Stimulated activated CD8-positive, alpha-beta memory T cell treated with anti-CD3 and anti-CD28 coated beads, Interleukin-15, amount 100 ng/mL, for 1 hour (primary cell): ENCODE results near the gene CAPN13.

Experiments used
- DNase-seq: peaks from one replicate; pipeline ENCODE4 v3.0.0-alpha.2; 2020; ENCODE audit warnings: low read depth

Gene CAPN13, protein sequence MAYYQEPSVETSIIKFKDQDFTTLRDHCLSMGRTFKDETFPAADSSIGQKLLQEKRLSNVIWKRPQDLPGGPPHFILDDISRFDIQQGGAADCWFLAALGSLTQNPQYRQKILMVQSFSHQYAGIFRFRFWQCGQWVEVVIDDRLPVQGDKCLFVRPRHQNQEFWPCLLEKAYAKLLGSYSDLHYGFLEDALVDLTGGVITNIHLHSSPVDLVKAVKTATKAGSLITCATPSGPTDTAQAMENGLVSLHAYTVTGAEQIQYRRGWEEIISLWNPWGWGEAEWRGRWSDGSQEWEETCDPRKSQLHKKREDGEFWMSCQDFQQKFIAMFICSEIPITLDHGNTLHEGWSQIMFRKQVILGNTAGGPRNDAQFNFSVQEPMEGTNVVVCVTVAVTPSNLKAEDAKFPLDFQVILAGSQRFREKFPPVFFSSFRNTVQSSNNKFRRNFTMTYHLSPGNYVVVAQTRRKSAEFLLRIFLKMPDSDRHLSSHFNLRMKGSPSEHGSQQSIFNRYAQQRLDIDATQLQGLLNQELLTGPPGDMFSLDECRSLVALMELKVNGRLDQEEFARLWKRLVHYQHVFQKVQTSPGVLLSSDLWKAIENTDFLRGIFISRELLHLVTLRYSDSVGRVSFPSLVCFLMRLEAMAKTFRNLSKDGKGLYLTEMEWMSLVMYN

DNA sequence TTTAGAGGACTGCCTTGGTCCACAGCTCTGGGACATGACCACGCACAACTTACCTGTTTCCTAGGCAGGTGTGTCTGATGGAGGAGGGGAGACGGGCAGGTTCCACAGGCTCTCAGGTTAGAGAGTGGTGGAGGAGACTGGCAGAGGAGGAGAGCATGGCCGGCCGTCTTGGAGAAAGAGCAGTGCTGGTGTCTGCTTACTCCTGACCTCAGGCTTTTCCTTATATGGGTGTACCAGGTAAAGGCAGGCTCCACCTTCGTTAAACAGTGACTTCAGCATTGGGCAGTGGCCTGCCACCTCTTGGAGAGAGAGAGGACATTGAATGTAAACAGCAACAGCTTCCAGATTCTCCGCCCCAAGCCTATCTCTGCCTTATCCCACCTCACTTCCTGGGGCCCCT, at the start of gene CAPN13:
Gene CAPN13 (minus strand): TSS at position 198 of the 400 bp plus-strand sequence. CDS start 20,121 bp downstream, outside the sequence.
- DNase-seq: no peak

DNA sequence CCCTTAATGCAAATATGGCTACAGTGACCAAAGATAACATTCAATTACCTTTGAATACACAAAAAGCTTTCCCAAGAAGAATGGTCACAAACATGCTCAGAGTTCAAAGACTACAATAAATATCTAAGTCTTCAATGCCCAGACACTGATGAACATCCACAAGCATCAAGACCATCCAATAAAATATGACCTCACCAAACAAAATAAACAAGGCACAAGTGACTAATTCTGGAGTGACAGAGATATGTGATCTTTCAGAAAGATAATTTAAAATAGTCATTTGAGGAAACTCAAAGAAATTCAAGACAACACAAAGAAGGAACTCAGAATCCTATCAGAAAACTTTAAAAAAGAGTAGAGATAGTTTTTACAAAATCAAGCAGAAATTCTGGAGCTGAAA, 40.6 kb upstream of the CAPN13 start:
- DNase-seq: no peak

DNA sequence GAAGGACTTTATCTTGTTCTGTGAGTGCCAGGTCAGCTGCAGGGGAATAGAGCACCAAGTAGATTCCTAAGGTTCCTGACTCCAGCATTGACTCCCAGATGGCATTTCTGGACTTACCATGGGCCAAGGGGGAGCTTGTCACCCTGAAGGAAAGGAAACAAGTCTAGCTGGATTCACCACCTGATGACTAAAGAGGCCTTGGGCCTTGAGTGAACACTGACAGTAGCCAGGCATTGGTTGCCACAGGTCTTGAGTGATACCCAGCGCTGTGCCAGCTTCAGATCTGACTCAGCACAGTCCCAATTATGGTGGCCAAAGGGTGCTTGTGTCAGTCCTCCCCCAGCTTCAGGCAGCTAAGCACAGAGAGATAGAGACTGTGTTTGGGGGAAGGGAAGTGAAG, 40.1 kb upstream of the CAPN13 start:
- DNase-seq: no peak

DNA sequence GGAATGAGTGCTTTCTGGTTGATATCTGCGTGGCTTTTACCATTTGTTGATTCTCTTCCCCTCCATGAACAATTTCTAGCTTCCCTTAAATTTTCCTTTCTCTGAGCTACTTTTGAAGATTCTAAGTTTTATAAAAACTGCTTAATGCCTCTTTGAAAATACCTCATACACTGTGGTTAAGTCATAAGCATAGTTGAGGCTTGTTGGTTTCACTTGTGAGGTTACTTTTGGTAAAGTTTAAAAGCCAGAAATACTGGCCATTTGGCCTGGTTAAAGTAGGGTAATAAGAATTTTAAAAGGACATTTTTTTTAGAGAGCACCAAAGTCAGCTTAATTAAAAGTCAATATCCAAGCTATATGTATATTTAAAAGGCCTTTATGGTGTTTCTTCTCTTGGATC, 21.3 kb upstream of the CAPN13 start:
- no peak for DNase-seq

DNA sequence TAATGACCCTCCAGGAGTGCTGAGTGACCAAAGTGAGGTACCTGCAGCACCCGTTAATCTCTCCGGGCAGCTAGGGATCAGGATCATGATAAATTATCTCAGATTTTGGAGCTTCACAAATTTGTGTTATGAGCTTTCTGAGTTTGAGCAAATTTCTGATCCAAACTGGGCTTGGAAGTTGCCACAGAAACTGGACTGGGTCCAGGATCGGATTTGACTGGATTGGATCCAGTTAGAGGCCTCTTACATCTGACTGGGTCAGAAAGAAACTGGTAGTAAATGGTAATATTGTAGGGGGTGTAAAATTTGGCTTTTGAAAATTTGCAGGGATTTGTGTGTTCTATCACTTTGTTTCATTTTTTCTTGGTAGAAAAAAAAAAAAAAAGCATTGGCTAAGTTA, 19.7 kb upstream of the CAPN13 start:
- no peak for DNase-seq

DNA sequence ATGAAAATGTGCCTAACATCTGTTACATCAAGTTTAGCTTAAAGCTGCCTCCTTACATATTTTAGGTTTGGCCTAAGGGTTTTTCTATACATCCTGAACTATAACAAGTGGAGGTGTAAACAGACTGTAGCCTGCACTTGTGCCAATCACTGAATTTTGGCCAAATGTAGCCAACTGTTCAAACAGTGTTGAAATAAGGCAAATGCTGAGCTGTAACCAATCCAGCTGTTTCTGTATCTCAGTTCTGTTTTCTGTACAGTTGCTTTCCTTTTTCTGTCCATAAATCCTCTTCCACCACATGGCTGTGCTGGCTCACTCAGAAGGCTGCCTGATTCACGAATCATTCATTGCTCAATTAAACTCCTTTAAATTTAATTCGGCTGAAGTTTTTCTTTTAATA, 19.2 kb upstream of the CAPN13 start:
- no peak for DNase-seq

DNA sequence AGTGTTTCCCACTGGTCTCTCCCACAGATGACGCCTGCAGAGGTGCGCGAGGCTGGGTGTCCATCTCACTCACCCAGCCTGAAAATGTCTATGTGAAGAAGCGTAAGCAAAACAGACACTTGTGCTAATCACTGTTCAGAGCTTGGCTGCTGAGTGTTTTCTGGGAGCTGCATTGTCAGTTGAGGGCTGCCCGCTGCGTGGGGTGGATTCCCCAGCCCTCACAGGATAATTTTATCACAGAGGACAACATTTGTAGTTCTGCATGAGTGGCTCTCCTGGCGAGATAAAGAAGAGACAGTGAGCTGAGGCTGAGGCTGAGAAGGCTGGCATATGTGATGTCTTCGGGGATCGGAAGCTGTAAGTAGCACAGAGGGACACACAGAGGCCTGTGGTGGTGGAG, 16.2 kb upstream of the CAPN13 start:
- DNase-seq: no peak

DNA sequence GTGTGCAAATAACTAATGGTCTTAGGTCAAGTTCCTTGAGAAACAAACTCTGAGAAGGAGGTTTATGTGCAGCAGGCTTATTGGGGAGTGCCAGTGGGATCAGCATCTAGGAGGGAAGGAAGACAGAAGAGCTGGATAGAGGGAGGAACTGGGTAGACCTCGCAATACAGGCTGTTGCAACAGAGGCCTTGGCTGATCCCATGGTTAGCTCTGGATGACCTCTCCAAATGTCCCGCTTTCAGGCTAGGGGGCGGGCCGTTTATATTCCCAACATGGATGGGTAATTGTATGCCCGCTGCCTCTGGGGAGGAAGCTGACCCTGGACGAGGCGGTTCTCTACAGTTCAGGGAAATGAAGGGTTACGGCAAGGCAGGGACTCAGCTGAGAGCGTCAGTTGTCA, 14.7 kb upstream of the CAPN13 start:
- no peak for DNase-seq

DNA sequence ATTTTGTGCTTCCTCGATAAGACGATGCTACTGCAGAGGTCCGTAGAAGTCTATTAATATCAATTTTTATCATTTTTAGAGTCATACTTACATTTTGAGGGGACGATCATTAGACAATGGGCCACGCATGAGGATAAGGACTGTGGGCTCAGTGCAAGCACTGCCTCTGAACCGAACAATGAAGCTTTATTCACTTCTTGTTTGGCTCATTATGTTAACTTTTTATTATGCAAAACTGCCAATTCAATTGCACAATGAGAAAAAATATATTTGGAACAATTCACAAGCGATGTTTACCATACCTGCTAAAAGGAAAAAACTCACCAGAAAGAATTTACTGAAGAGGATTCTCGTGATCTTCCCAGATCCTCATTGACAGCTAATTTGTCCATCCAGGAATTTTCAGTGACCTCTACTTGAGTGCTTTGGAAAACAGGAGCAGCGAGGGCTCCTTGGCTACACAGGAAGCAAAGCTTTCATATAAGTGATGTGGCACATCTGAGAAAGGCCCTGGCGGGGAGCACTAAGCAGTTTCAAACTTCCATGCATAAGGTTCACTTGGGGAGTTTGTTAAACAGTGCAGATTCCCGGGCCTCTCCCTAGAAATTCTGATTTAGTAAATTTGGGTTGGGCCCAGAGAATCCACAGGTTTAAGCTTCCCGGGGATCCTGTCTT, 13.3 kb upstream of the CAPN13 start:
- no peak for DNase-seq

DNA sequence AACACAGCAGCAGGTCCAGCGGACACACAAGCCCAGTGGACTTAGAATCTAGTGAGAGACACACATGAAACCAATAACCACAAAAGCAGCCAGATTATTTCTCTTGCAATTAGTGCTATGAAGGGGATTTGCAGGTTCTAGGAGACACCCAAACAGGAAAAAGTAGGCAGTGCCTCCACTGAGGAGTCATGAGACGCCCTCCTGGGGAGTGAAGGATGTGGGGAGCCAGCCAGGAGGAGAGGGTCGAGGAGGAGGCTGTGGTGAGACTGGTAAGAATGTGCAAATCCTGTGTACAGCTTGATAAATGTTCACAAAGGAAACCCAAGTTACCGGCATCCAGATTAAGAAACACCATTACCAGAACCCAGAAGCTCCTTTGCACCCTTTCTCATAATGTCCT, 2.7 kb upstream of the CAPN13 start:
- no peak for DNase-seq

DNA sequence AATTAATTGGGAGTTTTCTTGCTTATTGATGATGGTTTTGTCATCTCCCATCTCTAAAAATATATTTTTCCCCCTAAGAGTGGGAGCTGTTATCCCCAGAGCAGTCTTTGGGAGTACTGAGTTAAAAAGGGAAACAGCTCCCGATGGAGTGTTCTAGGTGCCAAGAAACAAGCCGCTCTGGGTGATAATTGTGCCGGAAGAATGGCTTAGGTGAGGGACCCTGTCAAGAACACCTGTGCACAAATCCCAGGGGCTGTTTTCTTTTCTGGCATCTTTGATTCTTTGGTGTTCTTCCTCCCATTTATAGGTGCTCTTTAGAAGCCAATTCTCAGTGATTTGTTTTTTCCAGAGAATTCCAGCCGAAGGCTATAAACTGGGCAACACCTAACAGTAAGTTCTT, 1.4 kb upstream of the CAPN13 start:
- no peak for DNase-seq

DNA sequence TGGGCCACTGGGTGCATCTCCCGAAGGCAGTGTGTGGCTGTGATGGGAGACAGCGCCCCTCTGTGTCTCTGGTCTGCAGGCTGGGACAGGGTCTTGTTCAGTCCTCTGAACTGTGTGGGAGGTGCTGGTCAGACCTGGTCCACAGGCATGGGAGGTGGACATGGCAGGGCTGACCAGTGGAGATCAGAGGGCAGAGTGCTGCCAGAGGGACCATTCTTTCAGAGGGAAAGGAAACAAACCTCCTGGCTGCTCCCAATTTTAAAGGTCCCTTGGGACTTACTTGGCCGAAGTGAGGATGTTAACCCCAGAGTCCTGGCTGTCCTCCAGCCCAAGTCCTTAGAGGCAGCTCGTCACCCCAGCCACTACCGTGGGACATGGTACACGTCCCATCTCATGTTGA, 4.0 kb downstream of the CAPN13 start:
- DNase-seq: no peak

DNA sequence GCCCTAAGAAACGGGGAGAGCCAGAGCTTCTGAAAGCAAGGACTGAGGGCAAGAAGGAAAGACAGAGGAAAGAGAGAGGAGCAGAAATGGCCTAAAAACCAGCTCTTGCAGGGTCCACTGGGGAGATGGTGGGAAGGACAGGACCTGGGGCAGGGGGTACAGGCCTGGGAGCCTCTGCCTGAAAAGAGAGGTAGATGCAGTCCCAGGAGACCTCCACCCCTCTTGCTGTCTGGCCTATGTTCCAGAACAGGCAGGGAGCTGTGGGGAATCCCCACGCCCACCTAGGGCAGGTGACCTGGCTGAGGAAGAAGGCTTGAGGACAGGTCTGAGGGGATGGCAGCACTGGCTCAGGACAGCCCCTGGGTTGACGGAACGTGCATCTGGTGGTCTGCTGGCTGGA, 4.6 kb downstream of the CAPN13 start:
- DNase-seq: no peak

DNA sequence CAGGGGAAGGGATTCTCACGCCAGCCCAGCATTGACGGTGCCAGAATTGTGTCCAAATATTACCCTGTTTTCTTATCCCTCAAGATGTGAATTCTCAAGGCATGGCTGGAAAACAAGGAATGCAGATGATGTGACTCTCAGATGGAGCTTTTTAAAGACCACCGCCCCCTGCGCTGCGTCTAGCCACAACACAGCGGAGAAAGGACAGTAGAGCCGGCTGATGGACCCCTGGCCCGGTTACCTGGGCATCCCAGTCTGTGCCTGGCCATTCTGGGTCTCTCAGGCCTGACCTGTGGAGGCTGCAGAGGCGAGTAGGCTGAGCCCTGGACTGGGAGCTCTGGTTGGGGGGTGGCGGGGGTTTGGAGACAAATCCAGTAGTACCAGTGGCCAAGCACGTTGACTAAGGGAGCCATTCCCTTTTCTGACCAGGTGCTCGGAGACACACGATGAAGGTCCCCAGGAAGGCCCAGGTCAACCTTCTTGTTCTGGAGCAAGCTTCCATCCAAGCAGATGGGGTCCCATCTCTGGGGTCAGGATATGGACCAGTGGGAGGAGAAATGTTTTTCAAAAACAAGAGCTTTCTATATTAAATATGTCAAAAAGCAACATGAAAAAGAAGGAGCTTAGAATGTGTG, 5.3 kb downstream of the CAPN13 start:
- DNase-seq: no peak

DNA sequence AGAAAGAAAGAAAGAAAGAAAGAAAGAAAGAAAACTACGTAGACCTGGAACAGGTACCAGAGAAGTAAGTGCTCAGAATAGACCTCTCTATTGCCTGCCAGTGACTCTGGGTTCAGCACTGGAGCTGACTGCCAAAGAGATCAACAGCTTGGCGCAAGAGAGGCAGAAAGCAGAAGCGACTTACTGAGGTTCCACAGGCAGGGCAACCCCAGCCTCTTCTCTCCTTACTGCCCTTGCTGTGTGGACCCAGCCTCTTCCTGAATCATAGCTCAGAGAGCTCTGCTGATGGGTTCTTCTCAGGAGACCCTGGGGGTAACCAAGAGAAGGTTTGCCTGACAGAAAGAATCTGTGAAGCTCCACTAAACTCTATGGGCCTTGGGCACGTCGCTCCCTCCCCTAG, 7.1 kb downstream of the CAPN13 start:
- no peak for DNase-seq

DNA sequence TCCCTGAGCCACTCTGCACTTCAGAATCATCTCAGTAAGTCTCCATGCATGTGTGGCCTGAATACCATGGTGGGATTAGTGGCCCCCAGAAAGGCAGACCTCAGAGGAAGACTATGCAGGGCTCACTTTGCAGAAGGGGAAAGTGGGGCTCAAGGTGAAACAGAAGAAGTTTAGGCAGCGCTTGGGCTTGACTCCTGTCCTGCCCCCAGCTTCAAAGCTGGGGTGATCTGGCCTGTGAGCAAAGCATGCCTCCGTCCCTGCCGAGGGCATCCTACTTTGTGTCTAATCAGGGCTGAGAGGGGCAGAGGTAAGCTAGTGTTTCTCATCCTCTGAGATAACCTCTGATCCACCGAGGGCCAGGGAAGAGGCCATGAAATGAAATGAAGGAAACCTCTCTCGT, 7.9 kb downstream of the CAPN13 start:
- DNase-seq: no peak

DNA sequence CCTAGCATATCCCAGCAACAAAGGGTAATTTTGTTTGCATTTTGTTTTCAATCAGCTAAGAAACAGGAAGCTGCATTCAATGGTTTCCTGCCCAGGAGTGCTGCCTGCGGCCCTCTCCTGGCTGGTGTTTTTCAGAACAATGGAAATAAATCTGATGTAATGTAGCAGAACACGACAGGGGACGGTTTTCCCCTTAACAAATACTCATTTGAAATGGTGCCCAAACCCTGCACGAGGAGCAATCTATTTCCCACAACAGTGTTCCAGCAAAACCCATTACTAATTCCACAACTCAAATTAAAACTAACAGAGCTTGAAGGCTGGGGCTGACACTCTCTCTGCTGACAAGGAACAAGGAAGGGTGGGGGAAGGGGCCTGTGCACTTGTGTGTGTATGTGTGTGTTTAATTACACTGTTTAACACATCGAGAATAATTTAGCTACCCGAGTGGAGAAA, 8.7 kb downstream of the CAPN13 start:
- no peak for DNase-seq

DNA sequence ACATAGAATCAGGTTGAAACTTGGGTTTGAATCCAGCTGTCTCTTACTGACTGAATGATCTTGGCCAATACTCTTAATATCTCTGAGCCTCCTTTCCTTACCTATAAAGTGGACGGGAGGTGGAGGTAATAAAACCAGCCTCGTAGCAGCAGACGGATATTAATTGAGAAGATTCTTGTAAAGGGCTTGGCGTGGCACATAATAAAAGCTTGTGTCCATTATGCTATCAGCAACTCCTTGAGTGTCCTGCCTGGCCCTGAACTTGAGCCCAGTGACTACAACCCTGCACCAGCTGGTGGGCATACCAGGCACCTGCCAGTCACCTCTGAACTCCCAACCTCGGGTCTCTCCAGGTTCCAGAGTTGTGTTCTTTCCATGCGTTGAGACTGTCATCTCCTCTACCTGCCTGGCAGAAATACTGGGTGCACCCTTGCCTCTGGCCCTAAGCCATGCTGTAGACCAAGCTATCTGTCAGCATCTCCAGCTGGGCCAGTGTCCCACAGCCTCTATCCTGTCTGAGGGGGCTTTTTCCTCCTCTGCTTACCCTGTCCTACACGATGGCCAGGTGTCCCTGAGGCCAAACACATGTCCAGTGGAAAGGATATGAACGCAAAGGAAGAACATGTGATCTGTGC, 9.7 kb downstream of the CAPN13 start:
- no peak for DNase-seq

DNA sequence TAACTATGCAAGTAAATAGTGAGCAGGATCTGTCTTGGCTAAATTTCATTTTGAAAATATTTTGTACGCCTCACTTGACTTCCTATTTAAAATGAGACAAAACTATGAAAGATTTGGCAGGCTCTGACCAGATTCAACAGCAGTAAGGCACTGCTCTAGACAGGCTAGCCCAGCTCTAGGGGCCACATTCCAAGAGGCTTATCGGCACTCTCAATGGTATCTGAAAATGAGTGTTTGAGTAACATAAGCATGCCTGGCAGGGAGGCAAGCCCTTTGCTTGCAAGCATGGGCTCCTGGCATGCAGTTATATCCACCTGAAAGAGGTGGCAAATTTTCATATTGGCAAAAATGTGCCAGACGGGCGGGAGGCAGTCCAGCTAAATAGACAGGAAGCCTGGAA, 10.5 kb downstream of the CAPN13 start:
- no peak for DNase-seq

DNA sequence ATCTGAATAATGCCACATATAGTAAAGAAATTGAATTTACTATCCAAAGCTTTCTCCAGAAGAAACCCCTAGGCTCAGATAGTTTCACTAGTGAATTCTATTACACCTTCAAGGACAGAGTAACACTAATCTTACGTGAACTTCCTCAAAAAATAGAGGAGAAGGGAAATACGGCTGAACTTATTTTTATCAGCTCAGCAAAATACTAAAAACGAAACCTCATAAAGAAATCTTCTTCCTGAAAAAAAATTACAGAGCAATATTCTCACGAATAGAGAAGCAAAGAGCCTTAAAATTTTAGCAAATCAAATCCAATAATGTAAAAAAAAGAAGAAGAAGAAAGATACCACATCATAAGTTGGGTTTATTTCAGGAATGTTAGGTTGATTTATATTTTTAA, 14.7 kb downstream of the CAPN13 start:
- DNase-seq: no peak

DNA sequence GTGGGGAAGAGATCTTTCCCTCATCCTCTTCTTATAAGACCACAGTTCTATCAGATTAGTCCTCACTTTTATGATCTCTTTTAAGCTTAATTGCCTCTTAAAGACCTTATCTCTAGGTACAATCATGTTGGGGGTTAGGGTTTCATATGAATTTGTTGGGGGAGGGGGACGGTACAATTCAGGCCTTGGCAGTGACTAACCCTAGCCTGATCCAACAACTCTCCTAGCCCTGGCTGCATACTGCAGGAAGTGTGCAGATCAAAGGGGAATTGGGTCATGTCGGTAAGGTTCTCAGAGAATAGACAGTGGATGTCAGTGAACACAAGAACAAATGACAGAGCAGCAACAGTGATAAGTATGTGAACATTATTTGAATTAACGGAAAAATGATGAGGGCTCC, 16.4 kb downstream of the CAPN13 start:
- no peak for DNase-seq

DNA sequence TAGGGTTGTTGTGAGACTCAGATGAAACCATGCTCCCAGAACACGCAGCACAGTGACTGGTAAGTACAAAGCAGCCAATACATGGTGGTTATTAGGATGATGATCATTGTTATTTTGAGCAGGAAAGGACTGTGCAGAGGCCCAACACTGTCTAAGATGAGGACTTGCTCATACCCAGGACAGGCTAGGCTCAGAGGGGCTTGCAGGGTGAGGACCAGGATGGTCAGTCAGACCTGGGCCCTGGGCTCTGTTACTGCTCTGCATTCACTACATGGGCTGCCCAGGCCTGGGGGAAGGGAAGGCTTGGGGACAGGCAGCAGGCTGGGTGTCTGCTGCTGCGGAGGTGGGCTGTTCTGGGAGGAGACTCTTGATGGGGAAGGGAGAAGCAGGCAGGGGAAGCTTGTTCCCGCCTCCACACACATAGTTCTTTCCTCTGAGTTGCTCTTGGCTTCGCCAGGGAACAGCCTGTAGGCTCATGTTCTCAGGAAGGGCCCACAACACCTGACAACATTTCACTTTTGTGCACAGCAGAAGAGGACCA, 17.5 kb downstream of the CAPN13 start:
- no peak for DNase-seq
